Measurements from ENCODE around the gene C16orf78. TPM values are rescaled to one million over a fixed set of nuclear protein-coding genes. Genes with fewer than 3 reads are reported as not detected.

Gene C16orf78
- total RNA-seq, 2 experiments from 2014 or later, result not detected

DNA sequence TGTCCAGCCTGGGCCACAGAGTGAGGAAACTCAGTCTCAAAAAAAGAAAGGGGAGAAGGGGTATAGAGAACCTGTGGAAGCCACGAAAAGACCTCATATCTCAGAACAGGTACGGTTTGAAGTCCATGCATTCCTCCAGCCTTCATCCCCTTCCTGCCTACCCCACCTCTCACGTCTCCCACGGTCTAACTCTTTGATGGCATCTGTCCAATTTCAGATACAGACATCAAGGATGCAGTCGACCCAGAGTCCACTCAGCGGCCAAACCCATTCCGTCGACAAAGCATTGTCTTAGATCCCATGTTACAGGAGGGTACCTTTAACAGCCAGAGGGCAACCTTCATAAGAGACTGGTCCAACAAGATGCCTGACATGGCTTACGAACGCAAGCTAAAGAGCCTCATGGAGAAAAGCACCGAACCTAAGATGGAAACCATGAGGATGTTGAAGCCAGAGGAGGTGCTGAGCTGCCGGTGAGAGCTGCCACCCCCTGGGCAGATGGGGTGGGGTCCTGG is 22.7 kb downstream of the C16orf78 start:
- Mint-ChIP-seq H3K36me3 (ENCODE audit: low read depth) (no peaks in the 10 kb centered on the region), H3K9me3 (no peaks in the 10 kb centered on the region), H3K4me1 (ENCODE audit: low read depth) (no peaks in the 10 kb centered on the region), H3K27ac (no peak overlapping the region), H3K27me3 (peaks cover 11% of the 10 kb centered on the region), H3K4me3 (no peak overlapping the region)
- TF ChIP-seq, protein P1, sequence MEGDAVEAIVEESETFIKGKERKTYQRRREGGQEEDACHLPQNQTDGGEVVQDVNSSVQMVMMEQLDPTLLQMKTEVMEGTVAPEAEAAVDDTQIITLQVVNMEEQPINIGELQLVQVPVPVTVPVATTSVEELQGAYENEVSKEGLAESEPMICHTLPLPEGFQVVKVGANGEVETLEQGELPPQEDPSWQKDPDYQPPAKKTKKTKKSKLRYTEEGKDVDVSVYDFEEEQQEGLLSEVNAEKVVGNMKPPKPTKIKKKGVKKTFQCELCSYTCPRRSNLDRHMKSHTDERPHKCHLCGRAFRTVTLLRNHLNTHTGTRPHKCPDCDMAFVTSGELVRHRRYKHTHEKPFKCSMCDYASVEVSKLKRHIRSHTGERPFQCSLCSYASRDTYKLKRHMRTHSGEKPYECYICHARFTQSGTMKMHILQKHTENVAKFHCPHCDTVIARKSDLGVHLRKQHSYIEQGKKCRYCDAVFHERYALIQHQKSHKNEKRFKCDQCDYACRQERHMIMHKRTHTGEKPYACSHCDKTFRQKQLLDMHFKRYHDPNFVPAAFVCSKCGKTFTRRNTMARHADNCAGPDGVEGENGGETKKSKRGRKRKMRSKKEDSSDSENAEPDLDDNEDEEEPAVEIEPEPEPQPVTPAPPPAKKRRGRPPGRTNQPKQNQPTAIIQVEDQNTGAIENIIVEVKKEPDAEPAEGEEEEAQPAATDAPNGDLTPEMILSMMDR (IDR thresholded peaks at IDR 0.05), result no peak
- intact Hi-C loops (cut with micrococcal nuclease), result no loop called here
- DNase-seq, result no peak
- ChIA-PET POLR2A (no interaction called here), CTCF (no interaction called here)
- ATAC-seq, result no peak

DNA sequence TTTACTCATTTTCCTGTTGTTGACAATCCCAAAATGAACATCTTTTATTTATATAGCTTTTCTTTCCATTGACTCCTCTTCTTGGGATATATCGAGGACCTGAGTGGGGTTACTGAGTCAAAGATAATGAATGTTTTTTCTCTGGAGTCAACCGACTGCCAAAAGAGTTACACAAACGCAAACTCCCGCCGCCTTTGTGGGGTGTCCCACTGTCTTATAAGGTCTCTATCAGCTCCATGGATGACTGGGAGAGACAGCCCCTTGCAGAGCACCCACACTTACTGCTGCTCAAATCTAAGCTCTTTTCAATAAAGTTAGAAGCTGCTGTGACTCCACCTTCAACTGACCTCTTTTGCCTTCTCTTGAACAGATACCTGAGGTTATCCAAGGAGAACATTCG is 25.2 kb downstream of the C16orf78 start:
- Mint-ChIP-seq H3K36me3 (ENCODE audit: low read depth) (no peaks in the 10 kb centered on the region), H3K9me3 (peaks cover 2% of the 10 kb centered on the region), H3K4me3 (no peak overlapping the region), H3K27me3 (peaks cover 5% of the 10 kb centered on the region), H3K4me1 (ENCODE audit: low read depth) (no peaks in the 10 kb centered on the region), H3K27ac (no peak overlapping the region)
- DNase-seq (no peak), ATAC-seq (no peak)
- TF ChIP-seq, protein P1 (IDR thresholded peaks at IDR 0.05), result no peak
- intact Hi-C loops (cut with micrococcal nuclease), result no loop called here
- ChIA-PET POLR2A (no interaction called here), CTCF (interaction anchor here (2.0 kb wide), 1 partner anchor 10 kb away, joined by 8 read pairs; no protein-coding TSS in a partner anchor)

DNA sequence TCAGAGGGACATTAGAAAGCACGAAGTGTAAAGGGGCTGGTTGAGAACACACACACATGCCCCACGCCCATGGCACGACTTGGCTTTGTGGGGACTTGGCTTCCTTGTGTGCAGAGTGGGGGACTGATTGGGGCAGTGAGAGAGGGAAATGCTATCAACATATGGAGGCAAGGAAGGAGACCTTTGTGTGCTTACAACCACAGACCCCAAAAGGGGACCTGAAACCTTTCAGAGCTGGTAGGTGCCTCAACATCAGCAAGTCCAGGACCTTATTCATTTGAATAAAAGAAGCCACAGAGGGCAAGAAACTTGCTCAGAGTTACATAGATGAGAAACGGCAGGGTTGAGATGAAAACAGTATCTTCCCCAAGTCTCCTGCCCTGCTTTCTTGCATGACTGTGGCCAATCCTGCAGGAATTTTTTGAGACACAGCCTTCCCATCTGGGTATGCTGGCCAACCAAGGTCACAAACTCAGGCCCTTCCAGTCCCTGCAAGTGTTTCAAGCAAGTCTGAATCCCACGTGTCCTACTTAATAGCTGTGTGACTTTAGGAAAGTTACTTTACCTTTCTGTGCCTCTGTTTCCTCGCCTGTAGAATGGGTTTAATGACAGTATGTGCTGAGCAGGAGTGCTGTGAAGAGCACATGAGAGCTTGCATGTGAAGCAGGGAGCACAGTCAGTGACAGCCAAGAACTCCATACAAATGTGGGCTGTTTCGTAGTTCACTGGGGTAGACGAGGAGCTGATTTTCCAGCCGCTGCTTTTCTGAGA is 26.2 kb downstream of the C16orf78 start:
- ChIA-PET CTCF (interaction anchor here (1.1 to 2.0 kb wide), 2 partner anchors 8 to 9 kb away, joined by 3 to 8 read pairs; no protein-coding TSS in a partner anchor), POLR2A (no interaction called here)
- H3K36me3 Mint-ChIP-seq (ENCODE audit: low read depth), result no peaks in the 10 kb centered on the region
- TF ChIP-seq, protein P1 (IDR thresholded peaks at IDR 0.05), result no peak
- H3K27ac Mint-ChIP-seq, result no peak overlapping the region
- H3K27me3 Mint-ChIP-seq, result peaks cover 10% of the 10 kb centered on the region
- ATAC-seq, result no peak
- DNase-seq, result no peak
- peaks cover 2% of the 10 kb centered on the region for H3K9me3 Mint-ChIP-seq
- no peaks in the 10 kb centered on the region for H3K4me1 Mint-ChIP-seq (ENCODE audit: low read depth)
- intact Hi-C loops (cut with micrococcal nuclease), result no loop called here
- H3K4me3 Mint-ChIP-seq, result no peak overlapping the region

DNA sequence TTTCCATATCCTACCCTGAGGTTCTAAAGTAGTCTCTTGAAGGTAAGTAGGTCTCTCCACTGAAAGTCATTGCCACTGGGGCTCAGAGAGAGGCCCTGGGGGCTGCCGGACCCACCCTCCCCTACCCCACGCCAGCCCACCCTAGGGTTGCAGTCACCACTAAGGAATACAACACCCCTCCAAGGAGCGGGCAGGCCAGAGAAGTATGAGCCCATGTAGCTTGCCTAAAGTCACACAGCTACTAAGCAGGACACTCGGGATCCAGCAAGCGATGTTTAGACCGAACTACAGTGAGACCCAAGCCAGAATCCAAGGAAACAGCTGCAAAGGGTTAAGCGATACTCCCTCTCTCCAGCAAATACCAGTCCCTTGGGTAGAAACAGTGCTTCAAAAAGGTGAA is 27.0 kb downstream of the C16orf78 start:
- TF ChIP-seq, protein P1 (IDR thresholded peaks at IDR 0.05), result no peak
- POLR2A ChIA-PET, result no interaction called here
- Mint-ChIP-seq H3K27me3 (peaks cover 10% of the 10 kb centered on the region), H3K36me3 (ENCODE audit: low read depth) (no peaks in the 10 kb centered on the region), H3K27ac (no peak overlapping the region), H3K4me3 (no peak overlapping the region), H3K4me1 (ENCODE audit: low read depth) (no peaks in the 10 kb centered on the region), H3K9me3 (peaks cover 2% of the 10 kb centered on the region)
- CTCF ChIA-PET, result interaction anchor here (1.1 kb wide), 1 partner anchor 9 kb away, joined by 3 read pairs; no protein-coding TSS in a partner anchor
- ATAC-seq, result no peak
- intact Hi-C loops (cut with micrococcal nuclease), result no loop called here
- no peak for DNase-seq

DNA sequence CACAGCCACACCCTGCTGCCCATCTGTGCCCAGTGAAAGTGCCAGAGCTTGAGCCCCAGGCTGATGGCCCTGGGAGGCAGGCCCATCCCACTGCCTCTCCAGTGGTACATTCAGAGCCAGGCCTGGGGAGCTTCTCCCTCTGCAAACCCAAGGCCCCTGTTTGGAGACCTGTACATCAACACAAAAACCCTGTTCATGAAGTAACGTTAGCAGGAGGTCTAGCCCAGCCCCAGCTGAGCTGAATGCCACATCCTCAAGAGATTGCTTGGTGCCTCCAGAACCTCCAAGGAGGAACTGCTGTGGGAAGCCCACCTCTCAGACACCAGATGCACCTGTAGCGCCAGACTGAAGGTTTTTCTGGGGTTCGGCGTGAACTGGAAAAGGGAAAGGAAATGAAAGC is 31.5 kb downstream of the C16orf78 start:
- ATAC-seq (no peak), DNase-seq (no peak)
- peaks cover 8% of the 10 kb centered on the region for H3K27me3 Mint-ChIP-seq
- peaks cover 3% of the 10 kb centered on the region for H3K4me1 Mint-ChIP-seq (ENCODE audit: low read depth)
- TF ChIP-seq, protein P1 (IDR thresholded peaks at IDR 0.05), result no peak
- ChIA-PET POLR2A (no interaction called here), CTCF (interaction anchor here (2.4 kb wide), 1 partner anchor 187 kb away, joined by 7 read pairs; no protein-coding TSS in a partner anchor)
- no peaks in the 10 kb centered on the region for H3K36me3 Mint-ChIP-seq (ENCODE audit: low read depth)
- H3K9me3 Mint-ChIP-seq, result peaks cover 2% of the 10 kb centered on the region
- intact Hi-C loops (cut with micrococcal nuclease), result loop anchor here (5.0 kb wide), 2 partner anchors 87 to 187 kb away; no protein-coding TSS in a partner anchor
- no peak overlapping the region for H3K27ac Mint-ChIP-seq
- no peak overlapping the region for H3K4me3 Mint-ChIP-seq

Data from activated CD8-positive, alpha-beta T cell treated with anti-CD3 and anti-CD28 coated beads for 36 hours (primary cell).